DOHH2 (cell line): ENCODE results near the gene TMEM269.

ENCODE experiments used
- CTCF ChIP-seq: fragments of 200-600 bp; sonication (generic); IDR thresholded peaks from one replicate; pipeline ENCODE4 v1.5.1; 2014; ENCODE audit warnings: antibody characterized with exemption, mild to moderate bottlenecking, low read depth, low read length; ENCODE audit not compliant: poor library complexity, severe bottlenecking
- EZH2phosphoT487 ChIP-seq: fragments of 200-600 bp; sonication (generic); IDR thresholded peaks from 2 replicates; pipeline ENCODE4 v1.6.1; 2017; ENCODE audit warnings: borderline replicate concordance, mild to moderate bottlenecking, antibody characterized with exemption, low read length, moderate library complexity, mixed read lengths

- TF ChIP-seq CTCF = no peak
- no peak for TF ChIP-seq EZH2phosphoT487
These were observed 36.9 kb downstream of the TMEM269 start for GRCh38 chr1:42821690-42822089.
